Iris pigment epithelial cell (primary cell): ENCODE measurements around the gene CKM.
"Not testable (repeated sequence)": the region's sequence is repeated elsewhere in the genome, so short reads cannot be mapped to it uniquely, and the experiment has no call there.

Source experiments
- DNase-seq: peaks from one replicate; pipeline ENCODE4 v3.0.0-alpha.2; 2011; ENCODE audit warnings: low read depth

Gene CKM

GRCh38 chr19:45290381-45290931, 32.2 kb downstream of the CKM start:
- no peak for DNase-seq

GRCh38 chr19:45283443-45284033, 39.1 kb downstream of the CKM start:
- DNase-seq: peak; percentile 62

GRCh38 chr19:45280471-45280961, 42.2 kb downstream of the CKM start:
- DNase-seq: peak; percentile 85

- DNase-seq: no peak
These were observed 43.0 kb downstream of the CKM start for GRCh38 chr19:45279587-45280192.

GRCh38 chr19:45278087-45278486, 44.6 kb downstream of the CKM start:
- no peak for DNase-seq

- peak; percentile 55 for DNase-seq
These were observed 46.4 kb downstream of the CKM start for GRCh38 chr19:45276284-45276687.

- DNase-seq: peak; percentile 40
These were observed 47.2 kb downstream of the CKM start for GRCh38 chr19:45275370-45275971.

GRCh38 chr19:45273521-45273855, 49.2 kb downstream of the CKM start:
- no peak for DNase-seq

GRCh38 chr19:45271735-45272108, 51.0 kb downstream of the CKM start:
- no peak for DNase-seq

GRCh38 chr19:45271098-45271734, 51.5 kb downstream of the CKM start:
- no peak for DNase-seq

- not testable (repeated sequence) for DNase-seq
These were observed 52.7 kb downstream of the CKM start for GRCh38 chr19:45269939-45270338.

GRCh38 chr19:45267296-45267695, 55.4 kb downstream of the CKM start:
- no peak for DNase-seq

GRCh38 chr19:45265375-45265774, 57.3 kb downstream of the CKM start:
- DNase-seq: no peak

- DNase-seq: no peak
These were observed 57.8 kb downstream of the CKM start for GRCh38 chr19:45264781-45265317.

- DNase-seq: no peak
These were observed 59.7 kb downstream of the CKM start for GRCh38 chr19:45263013-45263412.

- no peak for DNase-seq
These were observed 60.1 kb downstream of the CKM start for GRCh38 chr19:45262570-45262969.

GRCh38 chr19:45258862-45259261, 63.8 kb downstream of the CKM start:
- DNase-seq: no peak

GRCh38 chr19:45256836-45257235, 65.8 kb downstream of the CKM start:
- DNase-seq: no peak
